ENCODE results near the gene PI4KA.

PI4KA gene

DNA sequence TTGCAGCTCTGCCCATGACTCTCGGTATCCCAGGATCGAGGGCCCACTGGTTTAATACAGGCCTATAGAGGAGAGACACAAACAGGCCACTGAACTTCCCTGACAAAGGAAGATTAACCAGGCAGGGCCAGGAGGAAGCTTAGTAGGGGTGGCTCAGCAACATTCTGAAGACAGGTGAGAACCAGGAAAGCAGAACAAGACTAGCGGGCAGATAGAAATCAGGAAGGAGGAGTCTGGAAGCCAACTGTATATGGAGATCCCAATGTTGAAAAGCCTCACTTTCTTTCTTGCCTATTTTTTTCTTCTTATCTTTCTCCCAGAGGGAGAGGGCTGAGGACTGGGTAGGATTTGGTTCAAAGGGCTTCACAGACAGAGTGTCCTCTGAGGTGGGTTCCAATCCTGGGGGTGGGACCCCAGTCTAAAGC lies 5.4 kb downstream of the PI4KA start:
- DNase-seq (ENCODE audit: low read depth, low spot score): no peak
- ChIA-PET CTCF (interaction anchor here (1.9 kb wide), 1 partner anchor 69 kb away, joined by 7 read pairs; no protein-coding TSS in a partner anchor), POLR2A (no interaction called here)
- H3K4me3 ChIP-seq (ENCODE audit: low read depth, low read length): no peak overlapping the region
- TF ChIP-seq, protein P1, sequence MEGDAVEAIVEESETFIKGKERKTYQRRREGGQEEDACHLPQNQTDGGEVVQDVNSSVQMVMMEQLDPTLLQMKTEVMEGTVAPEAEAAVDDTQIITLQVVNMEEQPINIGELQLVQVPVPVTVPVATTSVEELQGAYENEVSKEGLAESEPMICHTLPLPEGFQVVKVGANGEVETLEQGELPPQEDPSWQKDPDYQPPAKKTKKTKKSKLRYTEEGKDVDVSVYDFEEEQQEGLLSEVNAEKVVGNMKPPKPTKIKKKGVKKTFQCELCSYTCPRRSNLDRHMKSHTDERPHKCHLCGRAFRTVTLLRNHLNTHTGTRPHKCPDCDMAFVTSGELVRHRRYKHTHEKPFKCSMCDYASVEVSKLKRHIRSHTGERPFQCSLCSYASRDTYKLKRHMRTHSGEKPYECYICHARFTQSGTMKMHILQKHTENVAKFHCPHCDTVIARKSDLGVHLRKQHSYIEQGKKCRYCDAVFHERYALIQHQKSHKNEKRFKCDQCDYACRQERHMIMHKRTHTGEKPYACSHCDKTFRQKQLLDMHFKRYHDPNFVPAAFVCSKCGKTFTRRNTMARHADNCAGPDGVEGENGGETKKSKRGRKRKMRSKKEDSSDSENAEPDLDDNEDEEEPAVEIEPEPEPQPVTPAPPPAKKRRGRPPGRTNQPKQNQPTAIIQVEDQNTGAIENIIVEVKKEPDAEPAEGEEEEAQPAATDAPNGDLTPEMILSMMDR (IDR thresholded peaks at IDR 0.05; ENCODE audit: insufficient read depth, low read length, missing control alignments): no peak

DNA sequence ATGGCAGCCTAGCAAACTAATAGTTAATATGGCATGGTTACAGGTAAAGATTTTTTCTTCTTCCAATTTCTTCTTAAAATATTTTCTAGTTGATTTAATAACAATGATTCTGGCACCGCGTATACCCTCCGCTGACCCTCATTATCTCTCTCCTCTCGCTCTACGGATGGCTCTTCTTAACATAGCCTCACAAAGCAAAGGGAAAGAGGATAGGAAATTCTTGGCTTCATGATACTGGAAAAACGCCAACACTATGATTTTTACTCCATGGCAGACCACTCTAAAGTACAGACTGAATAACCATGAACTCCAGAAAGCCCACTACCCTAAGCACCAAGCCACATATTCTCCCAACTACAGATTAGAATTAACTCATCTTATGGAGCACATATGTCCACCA lies 6.1 kb downstream of the PI4KA start:
- DNase-seq (ENCODE audit: low read depth, low spot score): no peak
- H3K4me3 ChIP-seq (ENCODE audit: low read depth, low read length): no peak overlapping the region
- CTCF ChIA-PET: interaction anchor here (1.9 kb wide), 2 partner anchors 68 to 69 kb away, joined by 7 read pairs; no protein-coding TSS in a partner anchor
- TF ChIP-seq, protein P1 (IDR thresholded peaks at IDR 0.05; ENCODE audit: insufficient read depth, low read length, missing control alignments): no peak
- POLR2A ChIA-PET: no interaction called here

DNA sequence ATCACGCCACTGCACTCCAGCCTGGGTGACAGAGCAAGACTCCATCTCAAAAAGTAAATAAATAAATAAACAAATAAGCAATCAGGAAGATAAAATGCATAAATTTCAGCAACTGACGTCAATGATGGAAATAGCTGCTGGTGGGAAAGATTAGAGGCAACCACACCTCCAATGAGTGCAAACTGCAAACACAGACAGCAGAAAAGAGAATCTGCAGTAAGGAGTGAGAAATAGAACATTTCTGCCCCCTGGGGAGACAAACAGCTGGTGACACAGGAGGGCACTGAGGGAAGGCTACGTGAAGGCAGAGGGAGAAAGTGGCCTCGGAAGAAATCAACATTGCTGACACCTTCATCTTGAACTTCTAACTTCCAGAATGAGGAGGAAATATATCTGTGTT lies 6.5 kb downstream of the PI4KA start:
- TF ChIP-seq, protein P1 (IDR thresholded peaks at IDR 0.05; ENCODE audit: insufficient read depth, low read length, missing control alignments): no peak
- no peak for DNase-seq (ENCODE audit: low read depth, low spot score)
- no peak overlapping the region for H3K4me3 ChIP-seq (ENCODE audit: low read depth, low read length)
- ChIA-PET POLR2A (no interaction called here), CTCF (interaction anchor here (0.7 to 1.9 kb wide), 2 partner anchors 34 to 68 kb away, joined by 3 to 7 read pairs; no protein-coding TSS in a partner anchor)

DNA sequence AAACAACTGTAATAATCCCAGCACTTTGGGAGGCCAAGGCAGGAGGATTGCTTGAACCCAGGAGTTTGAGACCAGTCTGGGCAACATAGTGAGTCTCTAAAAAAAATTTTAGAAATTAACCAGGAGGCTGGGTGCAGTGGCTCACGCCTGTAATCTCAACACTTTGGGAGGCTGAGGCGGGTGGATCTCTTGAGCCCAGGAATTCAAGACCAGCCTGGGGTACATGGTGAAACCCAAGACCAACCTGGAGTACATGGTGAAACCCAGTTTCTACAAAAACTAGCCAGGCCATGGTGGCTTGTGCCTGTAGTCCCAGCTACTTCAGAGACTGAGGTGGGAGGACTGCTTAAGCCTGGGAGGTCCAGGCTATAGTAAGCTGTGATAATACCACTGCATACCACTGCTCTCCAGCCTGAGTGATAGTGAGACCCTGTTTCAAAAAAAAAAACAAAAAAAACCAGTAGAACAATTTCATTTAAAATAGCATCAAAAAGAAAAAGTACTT lies 11.2 kb downstream of the PI4KA start:
- ChIA-PET POLR2A (no interaction called here), CTCF (no interaction called here)
- DNase-seq (ENCODE audit: low read depth, low spot score): no peak
- TF ChIP-seq, protein P1 (IDR thresholded peaks at IDR 0.05; ENCODE audit: insufficient read depth, low read length, missing control alignments): no peak
- no peak overlapping the region for H3K4me3 ChIP-seq (ENCODE audit: low read depth, low read length)

DNA sequence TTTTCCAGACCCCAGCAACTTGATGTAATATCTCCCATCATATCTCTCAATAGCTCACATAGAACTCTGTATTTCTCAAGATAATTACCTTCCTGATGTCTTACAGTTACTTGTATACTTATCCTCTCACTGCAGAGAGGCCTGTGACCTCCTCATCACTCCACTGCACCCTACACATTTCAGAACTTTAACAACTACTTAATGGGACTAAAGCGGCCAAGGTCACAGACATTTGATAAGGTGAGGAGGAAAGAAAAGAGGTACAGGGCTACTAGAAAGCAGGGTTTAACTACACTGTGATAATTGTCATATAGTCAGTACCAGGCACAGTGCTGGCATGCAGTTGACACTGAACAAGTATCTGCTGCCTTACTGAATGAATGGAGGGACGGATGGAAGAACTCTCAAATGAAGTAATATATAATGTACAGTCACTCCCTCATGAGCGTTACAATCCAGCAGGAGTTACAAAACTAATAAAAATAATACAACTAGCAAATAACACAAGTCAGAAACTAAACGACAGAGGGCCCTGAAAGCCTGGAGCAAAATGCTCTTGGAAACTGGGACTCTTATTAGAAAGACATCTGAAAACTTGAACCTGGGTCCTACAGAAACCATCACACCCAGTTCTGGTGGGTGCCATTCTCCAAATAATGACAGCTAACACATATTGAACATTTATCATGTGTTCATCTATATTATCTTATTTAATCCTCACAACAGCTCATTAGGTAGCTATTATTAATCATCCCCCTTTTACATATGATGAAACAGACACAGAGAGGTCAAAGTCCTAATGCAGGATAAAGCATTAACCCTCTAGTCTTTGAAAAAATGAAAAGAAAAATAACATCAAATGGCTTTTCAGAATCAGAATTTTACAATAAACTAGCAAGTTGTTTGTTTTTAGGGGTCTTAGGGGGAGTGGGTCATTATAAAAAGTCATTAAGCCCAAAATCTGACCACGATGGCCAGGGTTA lies 14.3 kb downstream of the PI4KA start:
- TF ChIP-seq, protein P1 (IDR thresholded peaks at IDR 0.05; ENCODE audit: insufficient read depth, low read length, missing control alignments): no peak
- no peak overlapping the region for H3K4me3 ChIP-seq (ENCODE audit: low read depth, low read length)
- CTCF ChIA-PET: interaction anchor here (1.2 to 1.3 kb wide), 2 partner anchors 12 to 42 kb away, joined by 3 to 4 read pairs; no protein-coding TSS in a partner anchor
- POLR2A ChIA-PET: no interaction called here
- DNase-seq (ENCODE audit: low read depth, low spot score): no peak

DNA sequence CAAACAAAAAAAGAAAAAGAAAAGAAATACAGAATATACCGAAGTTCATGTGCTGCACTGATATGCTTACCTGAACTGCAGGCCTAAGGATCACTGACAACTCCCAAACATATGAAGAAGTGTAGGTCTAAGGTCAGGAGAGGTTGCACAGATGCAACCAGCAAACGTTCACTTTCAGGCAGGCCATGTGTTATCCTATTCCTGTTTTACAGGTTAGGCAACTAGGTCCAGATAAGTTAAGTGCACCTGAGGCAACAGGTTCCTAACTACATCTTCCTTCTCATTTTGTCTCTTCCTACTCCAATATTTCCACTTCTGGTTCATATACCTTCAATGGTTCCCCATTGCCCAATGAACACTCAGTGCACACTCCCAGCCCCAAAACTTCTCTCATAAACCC lies 15.1 kb downstream of the PI4KA start:
- DNase-seq (ENCODE audit: low read depth, low spot score): no peak
- no peak overlapping the region for H3K4me3 ChIP-seq (ENCODE audit: low read depth, low read length)
- ChIA-PET POLR2A (no interaction called here), CTCF (no interaction called here)
- TF ChIP-seq, protein P1 (IDR thresholded peaks at IDR 0.05; ENCODE audit: insufficient read depth, low read length, missing control alignments): no peak
